Activated CD4-positive, alpha-beta memory T cell treated with anti-CD3 and anti-CD28 coated beads for 36 hours (primary cell): Measurements from ENCODE around the gene SPATS2L. TPM values are rescaled to one million over a fixed set of nuclear protein-coding genes. Genes with fewer than 3 reads are reported as not detected.

Experiments used
- CTCF ChIA-PET: fragments of 350-600 bp; sonication (Branson Sonifier 250); formaldehyde crosslinking; loops from one replicate; lab custom pipeline; 2021; ENCODE audit warnings: antibody characterized with exemption, inconsistent platforms; lab: Charles Lee
- POLR2A ChIA-PET: fragments of 350-600 bp; sonication (Branson Sonifier 250); formaldehyde crosslinking; loops from one replicate; lab custom pipeline; 2021; ENCODE audit warnings: antibody characterized with exemption; lab: Charles Lee
- DNase-seq: peaks from one replicate; pipeline ENCODE4 v3.0.0-alpha.2; 2020
- H3K27ac Mint-ChIP-seq: one replicate; pipeline ENCODE4 v1.8.0; 2021; ENCODE audit warnings: mixed read lengths
- H3K27me3 Mint-ChIP-seq: one replicate; pipeline ENCODE4 v1.8.0; 2021; ENCODE audit warnings: mixed read lengths
- H3K36me3 Mint-ChIP-seq: one replicate; pipeline ENCODE4 v1.8.0; 2021; ENCODE audit warnings: mixed read lengths
- H3K4me1 Mint-ChIP-seq: one replicate; pipeline ENCODE4 v1.8.0; 2021; ENCODE audit warnings: low read depth, mixed read lengths
- H3K4me3 Mint-ChIP-seq: one replicate; pipeline ENCODE4 v1.8.0; 2021; ENCODE audit warnings: mild to moderate bottlenecking, mixed read lengths
- H3K9me3 Mint-ChIP-seq: one replicate; pipeline ENCODE4 v1.8.0; 2021; ENCODE audit warnings: mixed read lengths
- intact Hi-C: fragments of 100-400 bp; cut with micrococcal nuclease; formaldehyde crosslinking; loops from one replicate; pipeline ENCODE4 v1.15.1; 2023
- total RNA-seq, 2 experiments: library from RNA; stranded (reverse); gene quantifications; one replicate each; pipeline ENCODE4 v1.2.3, GENCODE V29; 2021

The SPATS2L gene
- total RNA-seq, 2 experiments from 2014 or later: 25.4 to 28.8 TPM

- no peaks in the 10 kb centered on the region for H3K27me3 Mint-ChIP-seq
- ChIA-PET CTCF (interaction anchor here (2.2 kb wide), 1 partner anchor 13 kb away, joined by 10 read pairs; the partner anchor contains the start of gene KCTD18), POLR2A (no interaction called here)
- H3K36me3 Mint-ChIP-seq: peaks cover 1% of the 10 kb centered on the region
- H3K4me1 Mint-ChIP-seq: peaks cover 20% of the 10 kb centered on the region
- no peak for DNase-seq
- no peak overlapping the region for H3K27ac Mint-ChIP-seq
- H3K4me3 Mint-ChIP-seq: no peak overlapping the region
- no peaks in the 10 kb centered on the region for H3K9me3 Mint-ChIP-seq
- intact Hi-C loops: no loop called here
Observed at GRCh38 chr2:200523158-200523557, 216.7 kb downstream of the SPATS2L start.

GRCh38 chr2:200523604-200524003 lies 217.1 kb downstream of the SPATS2L start:
- peaks cover 1% of the 10 kb centered on the region for H3K36me3 Mint-ChIP-seq
- peaks cover 20% of the 10 kb centered on the region for H3K4me1 Mint-ChIP-seq
- no peak overlapping the region for H3K27ac Mint-ChIP-seq
- CTCF ChIA-PET: interaction anchor here (2.2 kb wide), 1 partner anchor 14 kb away, joined by 10 read pairs; the partner anchor contains the start of gene KCTD18
- no peak for DNase-seq
- POLR2A ChIA-PET: no interaction called here
- no peaks in the 10 kb centered on the region for H3K9me3 Mint-ChIP-seq
- no peak overlapping the region for H3K4me3 Mint-ChIP-seq
- intact Hi-C loops: no loop called here
- H3K27me3 Mint-ChIP-seq: no peaks in the 10 kb centered on the region

- Mint-ChIP-seq H3K36me3 (peaks cover 1% of the 10 kb centered on the region), H3K27me3 (no peaks in the 10 kb centered on the region), H3K27ac (no peak overlapping the region), H3K4me3 (no peak overlapping the region), H3K4me1 (peaks cover 20% of the 10 kb centered on the region), H3K9me3 (no peaks in the 10 kb centered on the region)
- intact Hi-C loops: loop anchor here (5.0 kb wide), 2 partner anchors 337 to 362 kb away; partner anchors contain the start of genes CLK1, NIF3L1 and PPIL3
- no peak for DNase-seq
- ChIA-PET CTCF (interaction anchor here (1.2 to 2.2 kb wide), 3 partner anchors 15 to 545 kb away, joined by 3 to 10 read pairs (median 5); partner anchors contain the start of gene KCTD18), POLR2A (interaction anchor here (1.2 to 2.7 kb wide), 4 partner anchors 15 to 339 kb away, joined by 3 to 11 read pairs (median 4); partner anchors contain the start of genes CLK1 and KCTD18)
Observed at GRCh38 chr2:200525066-200525465, 218.6 kb downstream of the SPATS2L start.

- Mint-ChIP-seq H3K36me3 (peaks cover 1% of the 10 kb centered on the region), H3K4me1 (peaks cover 20% of the 10 kb centered on the region), H3K4me3 (peak overlapping the region; percentile 88), H3K27me3 (no peaks in the 10 kb centered on the region), H3K9me3 (no peaks in the 10 kb centered on the region), H3K27ac (peak overlapping the region; percentile 73)
- intact Hi-C loops: loop anchor here (5.0 kb wide), 2 partner anchors 337 to 362 kb away; partner anchors contain the start of genes CLK1, NIF3L1 and PPIL3
- no peak for DNase-seq
- ChIA-PET CTCF (interaction anchor here (1.0 to 2.2 kb wide), 5 partner anchors 16 to 545 kb away, joined by 3 to 10 read pairs (median 4); partner anchors contain the start of gene KCTD18), POLR2A (interaction anchor here (1.2 to 2.7 kb wide), 4 partner anchors 16 to 339 kb away, joined by 3 to 11 read pairs (median 4); partner anchors contain the start of genes CLK1 and KCTD18)
Observed at GRCh38 chr2:200525551-200525881, 219.0 kb downstream of the SPATS2L start.

- peaks cover 1% of the 10 kb centered on the region for H3K36me3 Mint-ChIP-seq
- CTCF ChIA-PET: interaction anchor here (0.7 to 1.8 kb wide), 7 partner anchors 16 to 546 kb away, joined by 3 to 5 read pairs (median 3); partner anchors contain the start of gene KCTD18
- H3K27ac Mint-ChIP-seq: peak within 1 kb of the TSS; percentile 73
- H3K4me3 Mint-ChIP-seq: peak within 1 kb of the TSS; percentile 88
- H3K9me3 Mint-ChIP-seq: no peaks in the 10 kb centered on the region
- intact Hi-C loops: loop anchor here (1.0 to 5.0 kb wide), 8 partner anchors 11 to 707 kb away; partner anchors contain the start of genes BZW1, CLK1, KCTD18 and NIF3L1
- peak; percentile 98 for DNase-seq
- POLR2A ChIA-PET: interaction anchor here (1.2 to 2.7 kb wide), 4 partner anchors 16 to 338 kb away, joined by 3 to 11 read pairs (median 4); partner anchors contain the start of genes CLK1 and KCTD18
- H3K27me3 Mint-ChIP-seq: no peaks in the 10 kb centered on the region
- H3K4me1 Mint-ChIP-seq: peaks cover 20% of the 10 kb centered on the region
Observed at GRCh38 chr2:200525882-200526651, 219.6 kb downstream of the SPATS2L start, which contains the start of gene SGO2. Gene SGO2 (plus strand): TSS chr2:200526207. CDS start chr2:200532976, 6,769 bp downstream.

- CTCF ChIA-PET: interaction anchor here (1.0 to 1.3 kb wide), 2 partner anchors 19 to 548 kb away, joined by 3 to 7 read pairs; partner anchors contain the start of gene KCTD18
- Mint-ChIP-seq H3K4me1 (peaks cover 20% of the 10 kb centered on the region), H3K27ac (no peak overlapping the region), H3K36me3 (peaks cover 1% of the 10 kb centered on the region), H3K9me3 (no peaks in the 10 kb centered on the region), H3K27me3 (no peaks in the 10 kb centered on the region), H3K4me3 (no peak overlapping the region)
- intact Hi-C loops: loop anchor here (5.0 kb wide), 2 partner anchors 334 to 359 kb away; partner anchors contain the start of genes CLK1, NIF3L1 and PPIL3
- DNase-seq: no peak
- POLR2A ChIA-PET: no interaction called here
Observed at GRCh38 chr2:200528228-200528627, 221.7 kb downstream of the SPATS2L start.

Other genes starting within 250 kb of the SPATS2L start
- gene KCTD18, start 203.4 kb downstream of the SPATS2L start, total RNA-seq: 10 to 100 TPM; 13.8 to 14.9 TPM
- gene SGO2, start 219.5 kb downstream of the SPATS2L start, total RNA-seq: 10 to 100 TPM; 40.5 to 40.7 TPM